NK-92 treated with Interleukin-12 subunit alpha and Interleukin-12 subunit beta, amount 100 ng/mL, for 24 hours (cell line): ENCODE results near the gene WWP2.
"Not testable (repeated sequence)": the region's sequence is repeated elsewhere in the genome, so short reads cannot be mapped to it uniquely, and the experiment has no call there.

Source experiments
- DNase-seq: peaks from one replicate; lab custom pipeline; 2025; lab: John Stamatoyannopoulos, UW

The WWP2 gene

DNA sequence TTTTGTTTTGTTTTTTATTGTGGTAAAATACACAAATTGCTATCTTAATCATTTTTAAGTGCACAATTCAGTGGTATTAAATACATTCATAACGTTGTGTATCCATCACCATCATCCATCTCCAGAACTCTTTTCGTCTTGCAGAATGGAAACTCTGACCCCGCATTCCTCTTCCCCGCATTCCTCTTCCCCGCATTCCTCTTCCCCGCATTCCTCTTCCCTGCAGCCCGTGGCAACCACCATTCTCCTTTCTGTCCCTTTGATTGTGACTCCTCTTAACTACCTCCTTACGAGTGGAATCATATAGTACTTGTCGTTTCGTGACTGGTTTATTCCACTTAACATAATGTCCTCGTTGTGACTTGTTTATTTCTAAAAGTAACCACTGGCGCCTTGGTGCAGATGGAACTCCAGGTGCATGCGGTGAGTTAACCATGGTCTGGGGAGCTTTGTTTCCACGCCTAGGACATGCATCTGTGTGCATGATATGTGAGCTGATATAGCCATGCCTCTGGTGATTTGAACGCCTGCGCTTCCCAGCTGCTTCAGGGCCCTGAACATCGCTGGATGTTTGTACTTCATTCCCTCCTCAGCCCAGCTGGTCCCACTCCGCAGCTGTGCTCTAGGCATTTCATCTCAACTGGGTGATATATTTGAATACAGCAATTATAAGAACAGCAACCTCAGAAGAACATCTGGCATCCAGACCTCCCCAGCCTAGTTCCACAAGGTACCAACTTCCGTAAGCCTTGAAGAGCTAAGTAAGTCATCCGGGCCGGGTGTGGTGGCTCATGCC lies 181.3 kb downstream of the WWP2 start:
- not testable (repeated sequence) for DNase-seq

DNA sequence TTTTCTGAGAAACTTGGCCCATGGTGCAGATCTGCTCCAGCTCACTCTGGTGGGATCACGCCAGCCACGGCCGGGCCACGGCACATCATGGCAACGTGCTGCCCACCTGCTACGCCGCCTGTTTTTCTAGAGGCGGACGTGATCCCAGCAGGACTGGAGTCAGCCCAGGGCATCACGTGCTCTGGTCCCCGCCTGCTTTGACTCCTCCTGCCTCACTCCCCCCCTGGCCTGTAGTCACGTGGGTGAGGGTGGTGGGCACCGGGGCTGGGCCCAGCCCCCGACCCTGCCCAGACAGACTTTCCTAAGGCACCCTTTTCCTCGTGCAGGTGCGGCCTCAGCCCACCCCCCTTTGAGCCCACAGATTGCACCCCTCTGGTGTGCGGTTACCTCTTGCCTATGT lies 188.3 kb downstream of the WWP2 start:
- DNase-seq, result not testable (repeated sequence)

DNA sequence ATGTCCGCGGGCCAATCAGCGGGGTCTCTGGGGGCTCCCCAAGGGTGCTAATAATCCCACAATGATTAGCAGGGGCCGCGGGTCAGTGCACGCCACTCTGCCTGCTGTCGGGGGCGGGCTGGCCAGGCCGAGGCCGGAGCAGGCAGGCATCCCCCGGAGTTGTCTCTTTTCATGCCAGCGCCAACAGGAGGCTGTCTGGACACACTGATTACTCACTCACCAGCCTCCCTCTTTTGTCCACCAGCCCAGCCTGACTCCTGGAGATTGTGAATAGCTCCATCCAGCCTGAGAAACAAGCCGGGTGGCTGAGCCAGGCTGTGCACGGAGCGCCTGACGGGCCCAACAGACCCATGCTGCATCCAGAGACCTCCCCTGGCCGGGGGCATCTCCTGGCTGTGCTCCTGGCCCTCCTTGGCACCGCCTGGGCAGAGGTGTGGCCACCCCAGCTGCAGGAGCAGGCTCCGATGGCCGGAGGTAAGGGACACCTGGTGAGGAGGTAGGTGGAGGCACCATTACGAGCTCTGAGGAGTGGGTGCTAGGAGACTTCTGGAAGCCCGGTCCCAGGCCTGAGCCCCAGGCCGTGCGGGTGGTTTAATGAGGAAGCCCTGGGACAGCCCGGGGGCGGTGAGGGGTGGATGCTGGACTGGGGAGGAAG lies 189.0 kb downstream of the WWP2 start, which contains the start of gene CLEC18A:
CLEC18A (plus strand) TSS at position 318 of the 655 bp plus-strand sequence; CDS start at position 351, 33 bp downstream.
- DNase-seq, result not testable (repeated sequence)

DNA sequence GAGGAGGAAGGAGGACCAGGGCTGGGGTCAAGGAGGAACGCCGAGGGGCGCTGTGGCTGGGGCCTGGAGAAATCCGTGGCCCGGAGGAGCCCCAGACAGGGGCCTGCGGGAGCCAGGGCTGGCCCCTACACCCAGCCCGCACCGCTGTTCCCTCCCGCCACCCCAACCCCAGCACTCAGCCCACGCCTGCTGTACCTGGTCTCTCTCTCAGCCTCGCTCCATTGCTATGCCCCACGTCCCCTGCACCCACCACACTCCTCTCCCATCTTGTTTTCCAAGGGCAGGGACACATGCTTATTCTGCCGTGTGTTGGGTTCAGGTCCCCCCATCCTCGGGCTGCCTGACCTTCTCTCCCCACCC lies 189.5 kb downstream of the WWP2 start:
- not testable (repeated sequence) for DNase-seq

DNA sequence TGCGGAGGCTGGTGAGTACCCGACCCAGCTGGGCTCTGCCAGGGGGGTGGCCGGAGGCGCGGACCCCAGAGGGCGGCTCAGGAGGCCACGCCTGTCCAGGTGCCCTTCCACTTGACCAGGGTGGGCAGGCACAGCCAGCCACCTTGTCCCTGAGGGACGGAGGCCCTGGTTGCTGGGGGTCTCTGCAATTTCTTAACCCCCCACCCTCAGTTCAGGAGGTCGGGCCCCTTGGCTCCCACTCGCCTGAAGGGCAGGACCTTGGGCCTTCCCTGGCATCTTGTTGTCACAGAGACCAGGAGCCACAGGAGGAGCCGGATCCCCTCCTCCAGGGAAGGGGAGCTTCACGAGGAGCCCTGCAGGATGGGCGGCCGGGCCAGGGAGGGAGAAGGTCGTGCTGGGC lies 190.0 kb downstream of the WWP2 start:
- DNase-seq, result not testable (repeated sequence)

DNA sequence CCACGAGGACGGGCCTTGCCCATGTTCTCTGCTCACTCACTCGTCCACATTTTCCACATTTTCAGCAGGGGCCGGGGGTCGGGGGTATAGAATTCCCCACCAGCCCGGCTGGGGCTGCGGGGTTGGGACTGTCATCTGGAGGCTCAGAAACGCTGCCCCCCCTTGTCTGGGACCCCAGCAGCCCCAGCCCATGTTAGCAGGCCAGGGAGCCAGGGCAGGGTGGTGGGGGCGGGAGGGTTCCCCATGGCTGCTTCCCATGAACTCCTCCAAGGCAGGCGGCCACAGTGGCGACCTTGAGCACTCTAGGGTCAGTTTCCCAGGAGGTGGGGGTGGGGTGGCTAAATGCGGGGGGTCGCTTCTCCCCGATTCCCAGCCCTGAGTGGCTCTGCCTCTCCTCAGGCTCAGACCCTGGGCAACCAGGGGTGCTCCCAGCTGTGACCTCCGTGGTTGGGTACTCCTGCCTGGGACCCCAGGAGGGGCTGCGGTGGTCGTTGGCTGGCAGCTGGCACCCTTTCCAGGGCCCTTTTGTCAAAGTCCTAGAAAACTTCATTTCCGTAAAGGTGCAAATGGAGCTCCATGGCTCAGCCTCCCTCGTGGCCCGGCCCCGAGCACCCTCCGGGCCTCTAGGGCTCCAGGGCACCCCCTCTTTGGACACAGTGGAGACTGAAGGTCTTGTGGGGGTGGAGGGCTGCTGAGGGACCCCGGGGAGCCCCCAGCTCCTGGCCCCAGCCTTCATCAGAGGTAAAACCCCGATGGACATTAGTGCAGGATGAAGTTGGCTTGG lies 190.6 kb downstream of the WWP2 start:
- DNase-seq, result not testable (repeated sequence)

DNA sequence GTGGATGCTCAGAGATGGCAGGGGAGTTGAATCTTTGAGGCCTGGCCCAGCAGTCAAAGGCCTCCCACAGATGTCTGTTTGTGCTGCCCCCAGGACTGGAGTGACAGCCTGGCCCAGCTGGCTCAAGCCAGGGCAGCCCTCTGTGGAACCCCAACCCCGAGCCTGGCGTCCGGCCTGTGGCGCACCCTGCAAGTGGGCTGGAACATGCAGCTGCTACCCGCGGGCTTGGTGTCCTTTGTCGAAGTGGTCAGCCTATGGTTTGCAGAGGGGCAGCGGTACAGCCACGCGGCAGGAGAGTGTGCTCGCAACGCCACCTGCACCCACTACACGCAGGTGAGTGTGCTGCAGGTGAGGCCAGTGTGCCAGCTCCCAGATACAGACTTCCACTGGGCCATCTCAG lies 192.1 kb downstream of the WWP2 start:
- DNase-seq, result not testable (repeated sequence)

DNA sequence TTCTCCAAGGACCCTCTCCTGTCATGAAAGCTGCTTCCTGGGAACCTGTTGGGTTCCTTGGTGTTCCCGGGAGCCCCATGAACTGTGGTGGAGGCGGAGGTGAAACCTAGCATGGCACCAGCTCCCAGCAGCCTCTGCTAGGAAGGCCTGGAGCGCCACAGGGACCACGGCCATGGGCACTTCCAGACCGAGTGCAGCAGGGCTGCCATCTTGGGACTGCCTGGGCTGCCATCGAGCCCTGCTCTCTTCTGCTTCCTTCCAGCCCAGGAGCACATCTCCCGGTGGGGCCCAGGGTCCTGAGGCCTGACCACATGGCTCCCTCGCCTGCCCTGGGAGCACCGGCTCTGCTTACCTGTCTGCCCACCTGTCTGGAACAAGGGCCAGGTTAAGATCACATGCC lies 201.2 kb downstream of the WWP2 start:
- not testable (repeated sequence) for DNase-seq

DNA sequence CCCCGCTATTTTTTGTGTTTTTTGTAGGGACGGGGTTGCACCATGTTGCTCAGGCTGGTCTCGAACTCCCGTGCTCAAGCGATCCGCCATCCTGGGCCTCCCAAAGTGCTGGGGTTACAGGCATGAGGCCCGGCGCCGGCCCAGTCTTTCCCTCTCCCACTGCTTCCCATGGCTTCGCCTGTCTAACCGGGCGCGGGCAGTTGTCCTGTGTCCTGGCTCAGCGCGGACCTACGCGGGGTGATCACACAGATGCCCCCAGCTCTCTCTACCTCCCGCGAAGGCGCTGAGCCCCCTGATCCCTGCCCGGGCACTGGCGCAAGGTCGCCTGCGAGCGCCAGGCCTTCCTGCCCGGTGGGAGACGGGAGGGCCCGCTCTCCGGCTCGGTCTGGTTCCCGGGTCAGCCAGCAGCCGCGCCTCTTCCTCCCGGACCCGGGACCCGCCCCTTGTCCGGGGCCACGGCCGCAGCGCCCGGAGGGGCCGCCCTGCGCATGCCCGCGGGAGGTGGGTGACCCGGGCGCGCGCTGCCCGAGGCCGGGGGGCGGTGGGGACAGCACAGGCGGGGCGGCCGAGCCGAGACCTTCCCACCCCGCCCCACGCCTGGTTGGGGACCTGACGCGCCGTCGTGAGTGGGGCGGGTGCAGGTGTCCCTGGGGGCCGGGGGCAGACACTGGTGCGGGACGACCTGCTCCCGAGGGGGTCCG lies 203.0 kb downstream of the WWP2 start:
- DNase-seq, result not testable (repeated sequence)

DNA sequence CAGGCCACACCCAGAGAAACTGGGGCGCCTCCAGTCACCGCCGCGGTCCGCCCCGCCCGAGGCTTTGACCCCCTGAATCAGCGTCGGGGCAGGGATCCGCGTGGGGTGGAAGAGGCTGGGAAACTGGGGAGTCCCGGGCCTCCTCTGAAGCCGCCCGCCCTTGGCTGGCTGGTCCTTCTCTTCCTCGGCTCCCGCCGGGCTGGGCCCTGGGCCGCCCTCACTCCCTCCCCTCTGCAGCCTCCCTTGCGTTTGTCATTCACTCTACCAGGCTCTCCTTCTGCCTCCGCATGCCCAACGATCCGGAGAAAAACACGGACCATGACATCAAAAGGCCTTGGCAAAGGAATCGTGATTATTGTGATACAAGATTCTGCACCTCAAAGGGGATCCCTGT lies 203.5 kb downstream of the WWP2 start:
- not testable (repeated sequence) for DNase-seq

DNA sequence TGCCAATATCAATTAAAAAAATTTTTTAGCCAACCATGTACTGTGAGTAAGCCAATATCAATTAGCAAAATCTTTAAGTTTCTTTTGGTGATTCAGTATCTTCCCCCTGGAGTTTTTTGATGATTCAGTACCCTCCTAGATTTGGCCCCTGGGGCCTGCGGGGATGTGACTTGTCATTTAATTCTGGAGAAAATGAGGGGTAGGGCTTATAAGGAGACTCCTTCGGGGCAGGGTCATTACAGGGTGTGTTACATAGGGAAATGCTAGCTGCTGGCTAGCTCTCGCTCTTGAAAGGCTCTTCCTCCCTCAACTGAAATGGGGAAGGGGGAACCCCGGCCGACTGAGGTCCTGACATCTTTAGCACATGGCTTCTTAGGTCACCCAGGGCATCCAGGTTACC lies 205.6 kb downstream of the WWP2 start:
- not testable (repeated sequence) for DNase-seq

DNA sequence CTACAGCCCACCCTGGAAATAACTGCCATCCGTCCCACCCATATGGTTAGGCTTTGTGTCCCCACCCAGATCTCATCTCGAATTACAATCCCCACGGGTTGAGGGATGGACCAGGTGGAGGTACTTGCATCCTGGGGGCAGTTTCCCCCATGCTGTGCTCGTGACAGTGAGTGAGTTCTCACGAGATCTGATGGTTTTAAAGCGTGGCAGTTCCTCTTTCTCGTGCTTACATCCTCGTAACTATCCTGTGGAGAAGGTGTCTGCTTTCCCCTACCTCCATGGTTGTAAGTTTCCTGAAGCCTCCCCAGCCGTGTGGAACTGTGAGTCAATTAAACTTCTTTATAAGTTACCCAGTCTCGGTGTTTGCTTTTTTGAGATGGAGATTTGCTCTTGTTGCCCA lies 206.0 kb downstream of the WWP2 start:
- not testable (repeated sequence) for DNase-seq

DNA sequence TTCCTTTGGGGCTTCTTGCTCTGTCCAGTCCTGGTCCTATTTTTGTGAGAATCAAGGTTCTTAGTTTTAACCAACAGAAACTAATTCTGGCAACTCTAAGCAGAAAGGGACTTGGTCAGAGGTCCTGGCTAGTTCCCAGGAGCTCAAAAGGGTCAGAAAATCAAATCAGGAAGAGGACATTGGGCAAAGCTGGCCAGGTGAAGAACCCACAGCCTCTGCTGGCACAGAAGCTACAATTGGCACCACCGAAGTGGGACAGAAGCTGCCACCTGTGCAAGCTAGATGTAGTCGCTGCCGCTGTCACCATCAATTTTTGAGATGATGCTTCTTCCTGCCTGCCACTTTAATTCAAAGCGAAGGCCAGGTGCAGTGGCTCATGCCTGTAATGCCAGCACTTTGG lies 207.5 kb downstream of the WWP2 start:
- DNase-seq, result not testable (repeated sequence)

DNA sequence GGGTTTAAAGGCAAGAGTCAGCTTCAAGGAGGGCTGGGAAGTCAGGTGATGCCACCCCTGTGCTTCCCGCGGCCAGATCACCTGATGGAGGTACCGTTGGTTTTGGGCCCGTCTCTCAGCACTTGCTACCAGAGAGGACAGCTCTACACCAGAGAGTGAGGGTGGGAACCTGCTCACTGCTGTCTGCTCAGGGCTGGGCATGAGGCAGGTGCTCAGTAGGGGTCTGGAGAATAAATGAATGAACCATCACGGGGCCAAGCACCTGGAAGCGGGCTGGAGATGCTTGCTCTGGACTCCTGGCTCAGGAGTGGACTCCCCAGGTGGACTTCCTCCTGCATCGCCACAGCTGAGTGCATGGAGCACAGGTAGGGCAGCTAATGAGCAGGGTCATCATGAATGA lies 210.0 kb downstream of the WWP2 start:
- not testable (repeated sequence) for DNase-seq

DNA sequence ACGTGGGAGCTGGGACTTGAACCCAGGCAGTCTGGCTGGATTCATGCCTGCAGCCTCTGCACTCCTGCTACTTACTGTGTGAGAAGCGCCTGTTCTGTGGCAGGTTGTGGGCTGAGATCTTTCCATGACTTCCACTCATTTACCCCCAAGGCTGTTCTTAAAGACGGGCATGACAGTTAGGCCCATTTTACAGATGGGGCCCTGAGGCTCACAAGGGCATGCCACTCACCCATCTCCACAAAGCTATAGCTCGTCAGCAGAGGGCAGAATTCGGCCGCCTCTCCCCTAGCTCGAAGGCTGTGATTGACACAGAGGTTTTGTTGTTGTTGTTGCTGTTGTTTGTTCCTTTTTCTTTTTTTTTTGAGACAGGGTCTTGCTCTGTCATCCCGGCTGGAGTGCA lies 210.8 kb downstream of the WWP2 start:
- DNase-seq, result not testable (repeated sequence)

DNA sequence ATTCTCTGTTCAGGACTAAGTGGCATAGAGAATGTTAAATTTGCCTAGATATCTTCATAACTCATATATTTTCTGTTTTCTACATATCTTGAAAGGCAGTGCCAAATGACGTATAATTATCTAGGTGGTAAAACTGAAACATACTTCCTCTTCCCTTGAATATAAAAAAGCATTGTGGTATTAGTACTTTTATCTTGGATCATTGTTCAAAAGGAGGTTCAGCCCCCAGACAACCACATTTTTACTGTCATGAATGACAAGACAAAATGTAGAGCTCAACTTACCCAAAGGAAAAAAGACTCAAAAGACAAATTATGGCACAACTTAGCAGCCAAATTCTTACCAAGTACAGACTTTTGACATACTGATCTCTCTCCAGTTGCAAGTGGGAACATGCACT lies 223.1 kb downstream of the WWP2 start:
- DNase-seq, result not testable (repeated sequence)
